Gastrocnemius medialis (tissue), 4 donors: ENCODE data around the gene TMEM207.

ENCODE experiments used
- POLR2A ChIP-seq, 2 donors: fragments of 450-650 bp; IDR thresholded peaks; one replicate each; pipeline ENCODE4 v1.6.1; 2017; ENCODE audit warnings: antibody characterized with exemption in 2 of 2, mild to moderate bottlenecking in 2 of 2, moderate library complexity in 2 of 2
- TF ChIP-seq, protein P1 (sequence below), 5 experiments: fragments of 450-650 bp in 3 of 5; fragments of 200-600 bp in 2 of 5; sonication (generic) in 2 of 5; IDR thresholded peaks in 4 of 5; conservative IDR thresholded peaks in 1 of 5; 1 replicate in 4 of 5; 2 replicates in 1 of 5; pipeline ENCODE4 v1.5.1; 2016 to 2019; ENCODE audit warnings: antibody characterized with exemption in 5 of 5, mild to moderate bottlenecking in 3 of 5, moderate library complexity in 3 of 5

DNA sequence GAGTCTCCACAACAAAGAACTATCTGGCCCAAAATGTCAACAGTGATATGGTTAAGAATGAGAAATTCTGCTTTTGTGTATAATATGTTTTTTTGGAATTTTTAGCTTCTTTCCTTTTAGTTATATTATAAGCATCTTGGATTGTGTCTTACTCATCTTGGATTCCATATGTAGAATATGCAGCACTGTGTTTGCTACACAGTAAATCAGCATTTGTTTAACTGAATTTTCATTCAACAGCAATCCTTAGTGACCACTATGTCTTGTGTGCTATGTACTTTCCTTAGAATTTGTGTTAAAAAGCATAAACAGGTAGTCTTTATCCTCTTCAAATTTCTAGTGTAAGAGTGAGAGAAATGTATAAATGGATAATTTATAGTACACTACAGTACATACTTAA, 18.2 kb upstream of the TMEM207 start:
- TF ChIP-seq, protein P1, sequence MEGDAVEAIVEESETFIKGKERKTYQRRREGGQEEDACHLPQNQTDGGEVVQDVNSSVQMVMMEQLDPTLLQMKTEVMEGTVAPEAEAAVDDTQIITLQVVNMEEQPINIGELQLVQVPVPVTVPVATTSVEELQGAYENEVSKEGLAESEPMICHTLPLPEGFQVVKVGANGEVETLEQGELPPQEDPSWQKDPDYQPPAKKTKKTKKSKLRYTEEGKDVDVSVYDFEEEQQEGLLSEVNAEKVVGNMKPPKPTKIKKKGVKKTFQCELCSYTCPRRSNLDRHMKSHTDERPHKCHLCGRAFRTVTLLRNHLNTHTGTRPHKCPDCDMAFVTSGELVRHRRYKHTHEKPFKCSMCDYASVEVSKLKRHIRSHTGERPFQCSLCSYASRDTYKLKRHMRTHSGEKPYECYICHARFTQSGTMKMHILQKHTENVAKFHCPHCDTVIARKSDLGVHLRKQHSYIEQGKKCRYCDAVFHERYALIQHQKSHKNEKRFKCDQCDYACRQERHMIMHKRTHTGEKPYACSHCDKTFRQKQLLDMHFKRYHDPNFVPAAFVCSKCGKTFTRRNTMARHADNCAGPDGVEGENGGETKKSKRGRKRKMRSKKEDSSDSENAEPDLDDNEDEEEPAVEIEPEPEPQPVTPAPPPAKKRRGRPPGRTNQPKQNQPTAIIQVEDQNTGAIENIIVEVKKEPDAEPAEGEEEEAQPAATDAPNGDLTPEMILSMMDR (IDR thresholded peaks at IDR 0.05 in 4 of 5, conservative IDR thresholded peaks at IDR 0.05 in 1 of 5): no peak
- no peak for TF ChIP-seq POLR2A (IDR thresholded peaks at IDR 0.05)
